Body of pancreas (tissue), 4 donors: ENCODE data around the gene CARD11. TPM values are rescaled to one million over a fixed set of nuclear protein-coding genes. Genes with fewer than 3 reads are reported as not detected.

Source experiments
- ATAC-seq: fragments of 150-250 bp; one replicate; pipeline ENCODE4 v1.9.1; 2016
- DNase-seq, 4 donors: peaks; one replicate each; pipeline ENCODE4 v3.0.0-alpha.2; 2019
- H3K27ac ChIP-seq, 4 donors: fragments of 200-600 bp; sonication (generic); 1 replicate in 3 of 4; 2 replicates in 1 of 4; pipeline versions ENCODE4 v1.5.1 to v1.6.1; 2016 to 2019; ENCODE audit warnings: mild to moderate bottlenecking in 1 of 4, mixed read lengths in 1 of 4, moderate library complexity in 1 of 4
- H3K27me3 ChIP-seq, 2 donors: fragments of 200-600 bp; sonication (generic); one replicate each; pipeline ENCODE4 v1.6.0; 2016; ENCODE audit warnings: mild to moderate bottlenecking in 1 of 2
- H3K36me3 ChIP-seq, 2 donors: fragments of 200-600 bp; sonication (generic); replicated peaks in 1 of 2; 2 replicates each; pipeline ENCODE4 v1.5.1; 2016; ENCODE audit warnings: low read depth in 2 of 2; ENCODE audit not compliant: insufficient read depth in 1 of 2
- H3K4me1 ChIP-seq: fragments of 200-600 bp; sonication (generic); one replicate; pipeline ENCODE4 v1.6.0; 2016
- H3K4me3 ChIP-seq, 2 donors: fragments of 200-600 bp; sonication (generic); 1 replicate in 1 of 2; 2 replicates in 1 of 2; pipeline ENCODE4 v1.5.1; 2016 to 2019
- H3K9me3 ChIP-seq, 3 donors: fragments of 200-600 bp; sonication (generic); 1 replicate in 2 of 3; 2 replicates in 1 of 3; pipeline ENCODE4 v1.5.1; 2016
- CTCF ChIP-seq, 7 experiments: fragments of 450-650 bp in 4 of 7; fragments of 200-600 bp in 3 of 7; sonication (generic) in 3 of 7; IDR thresholded peaks; one replicate each; pipeline ENCODE4 v1.5.1; 2016 to 2019; ENCODE audit warnings: antibody characterized with exemption in 7 of 7
- POLR2A ChIP-seq, 3 donors: fragments of 450-650 bp; IDR thresholded peaks; one replicate each; pipeline ENCODE4 v1.6.1; 2016; ENCODE audit warnings: antibody characterized with exemption in 3 of 3, mild to moderate bottlenecking in 2 of 3
- WGBS, 2 donors: methylation state at CpG; one replicate each; pipeline ENCODE4 v1.1.5; 2017; 5-methylcytosine and 5-hydroxymethylcytosine counted together
- intact Hi-C: fragments of 100-400 bp; cut with DNase I; formaldehyde crosslinking; loops from one replicate; pipeline ENCODE4 v1.15.1; 2023
- total RNA-seq, 2 donors: library from RNA; depleted of rRNA; stranded (reverse); fragments of >200 nt; gene quantifications; one replicate each; pipeline ENCODE4 v1.1.0, GENCODE V29; 2016

Gene CARD11
- total RNA-seq, 2 donors from 2014 or later, result 2.0 to 3.4 TPM

- Histone ChIP-seq H3K36me3 (no peaks in the 10 kb centered on the region), H3K9me3 (no peaks in the 10 kb centered on the region), H3K4me3 (no peak overlapping the region), H3K27me3 (no peaks in the 10 kb centered on the region), H3K4me1 (peaks cover 8% of the 10 kb centered on the region), H3K27ac (no peak overlapping the region)
- DNase-seq, result peak; percentile 72 to 82 (median 75)
- no peak for ATAC-seq
- TF ChIP-seq POLR2A (IDR thresholded peaks at IDR 0.05) (no peak), CTCF (IDR thresholded peaks at IDR 0.05) (peak; percentile 74 to 90 (median 79))
- 37 to 45% methylated on average over 10 to 17 of the region's 17 CpGs for WGBS, 2 donors
- intact Hi-C loops, result no loop called here
Measured at GRCh38 chr7:2864999-2865670, 178.5 kb downstream of the CARD11 start.

- ATAC-seq, result no peak
- Histone ChIP-seq H3K9me3 (no peaks in the 10 kb centered on the region), H3K36me3 (no peaks in the 10 kb centered on the region), H3K4me1 (peaks cover 15% of the 10 kb centered on the region), H3K27me3 (no peaks in the 10 kb centered on the region), H3K4me3 (no peak overlapping the region), H3K27ac (peak overlapping the region; percentile 12 to 71 (median 45))
- no peak for DNase-seq
- WGBS, 2 donors, result 58 to 70% methylated on average over 12 of the region's 12 CpGs
- intact Hi-C loops, result no loop called here
- TF ChIP-seq POLR2A (IDR thresholded peaks at IDR 0.05) (no peak), CTCF (IDR thresholded peaks at IDR 0.05) (no peak)
Measured at GRCh38 chr7:2864204-2864985, 179.3 kb downstream of the CARD11 start.

DNA sequence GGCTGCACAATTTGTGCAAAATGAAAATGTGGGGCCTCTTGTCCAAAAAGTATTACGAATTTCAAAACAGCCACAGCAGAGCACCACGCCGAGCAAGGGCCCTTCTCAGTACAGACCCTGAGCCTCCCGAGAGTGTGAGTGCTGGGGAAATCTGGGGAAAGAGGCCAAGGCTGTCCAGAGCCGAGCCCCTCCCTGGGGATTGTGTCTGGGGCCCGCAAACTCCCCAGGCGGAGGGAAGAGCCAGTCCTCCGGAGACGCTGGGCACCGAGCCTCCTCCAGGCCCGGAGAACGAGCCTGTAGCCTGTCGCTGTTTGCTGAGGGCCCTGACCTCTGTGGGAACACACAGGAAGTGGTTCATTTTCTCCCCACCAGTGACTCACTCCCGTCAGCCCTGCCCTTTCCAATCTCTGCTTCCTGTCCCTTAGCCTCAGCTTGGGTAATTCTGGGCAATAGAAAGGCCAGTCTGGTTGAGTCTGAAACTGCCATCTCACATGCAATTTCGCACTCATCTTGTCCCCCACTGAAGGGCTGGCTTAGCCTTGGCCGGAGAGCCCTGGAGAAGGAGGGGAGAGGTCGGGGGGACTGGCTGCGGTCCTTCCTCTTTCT lies 180.1 kb downstream of the CARD11 start:
- WGBS, 2 donors, result 76 to 79% methylated on average over 18 of the region's 18 CpGs
- intact Hi-C loops, result no loop called here
- H3K27me3 ChIP-seq, result no peaks in the 10 kb centered on the region
- H3K36me3 ChIP-seq, result no peaks in the 10 kb centered on the region
- peak overlapping the region; percentile 12 to 71 (median 45) for H3K27ac ChIP-seq
- no peak overlapping the region for H3K4me3 ChIP-seq
- no peaks in the 10 kb centered on the region for H3K9me3 ChIP-seq
- H3K4me1 ChIP-seq, result peaks cover 15% of the 10 kb centered on the region
- ATAC-seq (peak; percentile 5), DNase-seq (peak; percentile 38 to 82 (median 63))
- no peak for TF ChIP-seq CTCF (IDR thresholded peaks at IDR 0.05)
- peak in 2 of 3 donors; percentile 32 to 54 for TF ChIP-seq POLR2A (IDR thresholded peaks at IDR 0.05)

- WGBS, 2 donors, result 79 to 83% methylated on average over 22 of the region's 22 CpGs
- no peak overlapping the region for H3K4me3 ChIP-seq
Measured at GRCh38 chr7:2862831-2863361, 180.8 kb downstream of the CARD11 start.

More at GRCh38 chr7:2862831-2863361, 180.8 kb downstream of the CARD11 start:
- H3K4me1 ChIP-seq, result peaks cover 15% of the 10 kb centered on the region
- DNase-seq, result no peak
- no peaks in the 10 kb centered on the region for H3K9me3 ChIP-seq
- TF ChIP-seq CTCF (IDR thresholded peaks at IDR 0.05) (no peak), POLR2A (IDR thresholded peaks at IDR 0.05) (no peak)
- no peak for ATAC-seq
- H3K36me3 ChIP-seq, result no peaks in the 10 kb centered on the region
- H3K27me3 ChIP-seq, result no peaks in the 10 kb centered on the region
- H3K27ac ChIP-seq, result peak overlapping the region in 2 of 4 donors; percentile 66 to 71
- intact Hi-C loops, result no loop called here
